PC-9 (cell line): ENCODE measurements around the gene RPA4. TPM values are rescaled to one million over a fixed set of nuclear protein-coding genes. Genes with fewer than 3 reads are reported as not detected.

Source experiments
- Bru-seq: library from RNA; stranded (reverse); fragments of 400-500 nt; gene quantifications from one replicate; lab custom pipeline; 2021; lab: Mats Ljungman, UMichigan
- BruChase-seq, 2 experiments: library from RNA; stranded (reverse); fragments of 400-500 nt; gene quantifications; one replicate each; lab custom pipeline; 2021; lab: Mats Ljungman, UMichigan
- BruUV-seq: library from RNA; stranded (reverse); fragments of 400-500 nt; replicated peaks from 2 replicates; lab custom pipeline; 2021; lab: Mats Ljungman, UMichigan
- CTCF ChIA-PET: fragments of 300-600 bp; sonication (Branson Sonifier 250); formaldehyde crosslinking; loops from one replicate; lab custom pipeline; 2022; ENCODE audit warnings: antibody characterized with exemption; lab: Charles Lee
- POLR2A ChIA-PET: fragments of 300-600 bp; sonication (Branson Sonifier 250); formaldehyde crosslinking; loops from one replicate; lab custom pipeline; 2022; ENCODE audit warnings: antibody characterized with exemption; ENCODE audit not compliant: unreplicated experiment; lab: Charles Lee
- DNase-seq, 2 experiments: peaks; one replicate each; pipeline versions ENCODE4 v3.0.0 to v3.0.0-alpha.2; 2015 to 2022; ENCODE audit warnings: mixed read lengths in 1 of 2
- H2AFZ ChIP-seq: fragments of 200-600 bp; sonication (generic); 2 replicates; pipeline ENCODE4 v1.8.1; 2017; ENCODE audit warnings: antibody characterized with exemption
- H3F3A ChIP-seq: fragments of 200-600 bp; sonication (generic); 2 replicates; pipeline ENCODE4 v1.8.1; 2017; ENCODE audit warnings: antibody characterized with exemption, mild to moderate bottlenecking, low read depth; ENCODE audit not compliant: insufficient read depth
- H3K27ac ChIP-seq: fragments of 200-600 bp; sonication (generic); 2 replicates; pipeline ENCODE4 v1.6.1; 2016; ENCODE audit warnings: mixed run types
- H3K27me3 ChIP-seq: fragments of 200-600 bp; sonication (generic); 2 replicates; pipeline ENCODE4 v1.6.1; 2016; ENCODE audit warnings: low read depth, mixed run types; ENCODE audit not compliant: insufficient read depth
- H3K36me3 ChIP-seq: fragments of 200-600 bp; sonication (generic); 2 replicates; pipeline ENCODE4 v1.6.1; 2016; ENCODE audit warnings: low read depth, mixed run types
- H3K4me1 ChIP-seq: fragments of 200-600 bp; sonication (generic); replicated peaks from 2 replicates; pipeline ENCODE4 v1.6.1; 2016; ENCODE audit warnings: mixed run types; ENCODE audit not compliant: insufficient read depth
- H3K4me2 ChIP-seq: fragments of 200-600 bp; sonication (generic); 2 replicates; pipeline ENCODE4 v1.6.1; 2017; ENCODE audit warnings: mixed run types
- H3K4me3 ChIP-seq: fragments of 200-600 bp; sonication (generic); 2 replicates; pipeline ENCODE4 v1.6.1; 2016; ENCODE audit warnings: mixed run types
- H3K79me2 ChIP-seq: fragments of 200-600 bp; sonication (generic); 2 replicates; pipeline ENCODE4 v1.6.1; 2017; ENCODE audit warnings: low read depth, mixed run types
- H3K9me2 ChIP-seq: fragments of 200-600 bp; sonication (generic); 2 replicates; pipeline ENCODE4 v1.8.1; 2017; ENCODE audit warnings: mild to moderate bottlenecking; ENCODE audit not compliant: insufficient read depth
- H3K9me3 ChIP-seq: fragments of 200-600 bp; sonication (generic); 2 replicates; pipeline ENCODE4 v1.8.1; 2016; ENCODE audit warnings: low read depth; ENCODE audit not compliant: insufficient read depth
- H4K20me1 ChIP-seq: fragments of 200-600 bp; sonication (generic); 2 replicates; pipeline ENCODE4 v1.8.1; 2017; ENCODE audit not compliant: insufficient read depth
- EZH2 ChIP-seq: fragments of 200-600 bp; sonication (generic); IDR thresholded peaks from 2 replicates; pipeline ENCODE4 v1.8.0; 2017; ENCODE audit warnings: antibody characterized with exemption, low read depth
- intact Hi-C: fragments of 100-400 bp; cut with micrococcal nuclease; formaldehyde crosslinking; loops from one replicate; pipeline ENCODE4 v1.10.0; 2022; ENCODE audit not compliant: unreplicated experiment
- long read RNA-seq: library from polyadenylated mRNA; stranded (forward); transcript quantifications from one replicate; pipeline ENCODE4 v2.0.0, GENCODE V29; 2022
- total RNA-seq: library from RNA; stranded (reverse); gene quantifications from 2 replicates; pipeline ENCODE4 v1.2.3, GENCODE V29; 2021
- TF ChIP-seq, protein P1 (sequence below): fragments of 200-600 bp; sonication (generic); conservative IDR thresholded peaks from 2 replicates; pipeline ENCODE4 v1.6.1; 2017; ENCODE audit warnings: mixed run types, antibody characterized with exemption, mild to moderate bottlenecking, moderate library complexity

The RPA4 gene, protein sequence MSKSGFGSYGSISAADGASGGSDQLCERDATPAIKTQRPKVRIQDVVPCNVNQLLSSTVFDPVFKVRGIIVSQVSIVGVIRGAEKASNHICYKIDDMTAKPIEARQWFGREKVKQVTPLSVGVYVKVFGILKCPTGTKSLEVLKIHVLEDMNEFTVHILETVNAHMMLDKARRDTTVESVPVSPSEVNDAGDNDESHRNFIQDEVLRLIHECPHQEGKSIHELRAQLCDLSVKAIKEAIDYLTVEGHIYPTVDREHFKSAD
- total RNA-seq (0.46 and 0.93 TPM in 2 replicates), Bru-seq, nascent RNA (percentile 62 among the genes with signal in this experiment), BruChase-seq, experiment 1, labeled RNA remaining after a 2-hour chase (percentile 35 among the genes with signal in this experiment), BruChase-seq, experiment 2, labeled RNA remaining after a 6-hour chase (percentile 36 among the genes with signal in this experiment)
- long read RNA-seq, result 0 reads

DNA sequence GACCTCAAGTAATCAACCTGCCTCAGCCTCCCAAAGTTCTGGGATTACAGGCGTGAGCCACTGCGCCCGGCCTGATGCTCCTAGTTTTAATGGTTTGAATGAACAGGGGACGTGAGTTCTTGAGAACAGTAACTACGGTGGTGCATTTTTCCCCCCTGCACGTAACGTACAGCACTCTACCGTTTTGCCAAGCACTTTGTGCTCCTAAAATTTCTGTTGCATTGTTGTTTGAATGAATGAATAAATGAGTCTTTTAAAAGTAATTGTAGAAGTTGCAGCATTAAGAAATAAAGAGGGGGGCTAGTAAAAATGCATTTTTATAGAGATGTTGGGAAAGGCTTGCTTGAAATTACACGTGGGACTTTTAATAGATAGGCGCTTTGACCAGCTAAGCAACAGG, at the start of gene RPA4:
Gene RPA4, plus strand, starts transcription at position 301 of the 400 bp plus-strand sequence. CDS start 403 bp downstream, outside the sequence.
- Histone ChIP-seq H4K20me1 (no peaks in the 10 kb centered on the region; the same call in 1 of the 2 replicates), H3K4me2 (no peak within 1 kb of the TSS), H3K4me1 (no peaks in the 10 kb centered on the region), H3K27ac (no peak within 1 kb of the TSS), H3K9me3 (no peaks in the 10 kb centered on the region), H3K9me2 (no peaks in the 10 kb centered on the region), H3K79me2 (no peaks in the 10 kb centered on the region), H3K27me3 (no peaks in the 10 kb centered on the region), H2AFZ (no peak within 1 kb of the TSS), H3K4me3 (no peak within 1 kb of the TSS), H3F3A (no peaks in the 10 kb centered on the region), H3K36me3 (no peaks in the 10 kb centered on the region)
- no peak for DNase-seq
- intact Hi-C loops, result no loop called here
- POLR2A ChIA-PET, result no interaction called here
- no TSS peak for BruUV-seq
- TF ChIP-seq EZH2, result no peak
- TF ChIP-seq, protein P1, sequence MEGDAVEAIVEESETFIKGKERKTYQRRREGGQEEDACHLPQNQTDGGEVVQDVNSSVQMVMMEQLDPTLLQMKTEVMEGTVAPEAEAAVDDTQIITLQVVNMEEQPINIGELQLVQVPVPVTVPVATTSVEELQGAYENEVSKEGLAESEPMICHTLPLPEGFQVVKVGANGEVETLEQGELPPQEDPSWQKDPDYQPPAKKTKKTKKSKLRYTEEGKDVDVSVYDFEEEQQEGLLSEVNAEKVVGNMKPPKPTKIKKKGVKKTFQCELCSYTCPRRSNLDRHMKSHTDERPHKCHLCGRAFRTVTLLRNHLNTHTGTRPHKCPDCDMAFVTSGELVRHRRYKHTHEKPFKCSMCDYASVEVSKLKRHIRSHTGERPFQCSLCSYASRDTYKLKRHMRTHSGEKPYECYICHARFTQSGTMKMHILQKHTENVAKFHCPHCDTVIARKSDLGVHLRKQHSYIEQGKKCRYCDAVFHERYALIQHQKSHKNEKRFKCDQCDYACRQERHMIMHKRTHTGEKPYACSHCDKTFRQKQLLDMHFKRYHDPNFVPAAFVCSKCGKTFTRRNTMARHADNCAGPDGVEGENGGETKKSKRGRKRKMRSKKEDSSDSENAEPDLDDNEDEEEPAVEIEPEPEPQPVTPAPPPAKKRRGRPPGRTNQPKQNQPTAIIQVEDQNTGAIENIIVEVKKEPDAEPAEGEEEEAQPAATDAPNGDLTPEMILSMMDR, result no peak
- CTCF ChIA-PET, result no interaction called here

DNA sequence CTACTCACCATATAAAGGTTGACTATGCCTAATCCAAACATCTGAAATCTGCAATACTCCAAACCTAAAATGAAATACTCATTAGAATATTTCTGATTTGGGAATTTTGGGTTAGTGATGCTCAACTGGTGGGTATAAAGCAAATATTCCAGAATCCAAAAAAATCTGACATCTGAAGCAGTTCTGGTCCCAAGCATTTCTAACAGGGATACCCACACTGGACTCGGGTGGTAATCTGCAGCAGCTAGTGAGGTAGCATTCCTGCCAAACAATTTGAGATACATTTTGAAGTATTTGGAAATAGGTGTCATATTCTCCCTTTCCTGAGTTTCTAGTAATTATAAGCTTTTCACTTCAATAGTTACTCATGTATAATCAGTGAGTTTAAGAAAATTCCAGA, 49.6 kb upstream of the RPA4 start:
- intact Hi-C loops, result no loop called here

DNA sequence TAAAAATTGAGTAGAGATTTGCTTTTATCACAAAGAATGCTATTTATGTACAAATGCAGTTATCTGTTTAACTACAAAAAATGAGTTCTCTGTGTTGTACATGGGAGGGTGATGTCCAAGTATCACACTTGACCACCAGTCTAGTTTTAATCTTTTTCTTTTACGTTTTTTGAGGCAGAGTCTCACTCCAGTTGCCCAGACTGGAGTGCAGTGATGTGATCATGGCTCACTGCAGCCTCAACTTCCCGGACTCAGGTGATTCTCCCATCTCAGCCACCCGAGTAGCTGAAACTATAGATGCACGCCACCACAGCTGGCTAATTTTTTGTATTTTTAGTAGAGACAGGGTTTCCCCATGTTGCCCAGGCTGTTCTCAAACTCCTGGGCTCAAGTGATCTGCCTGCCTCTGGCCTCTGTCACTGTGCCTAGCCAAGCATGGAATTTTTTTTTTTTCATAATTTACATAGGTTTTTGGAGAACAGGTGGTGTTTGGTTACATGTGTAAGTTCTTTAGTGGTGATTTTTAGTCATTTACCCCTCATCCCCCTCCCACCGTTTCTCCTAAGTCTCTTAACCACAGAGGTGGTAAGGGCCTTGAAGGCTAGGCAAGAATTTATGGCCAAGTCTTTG, 47.9 kb upstream of the RPA4 start:
- no peak overlapping the region for H3K27ac ChIP-seq
- H2AFZ ChIP-seq, result no peak overlapping the region
- no peak overlapping the region for H3K4me2 ChIP-seq
- ChIA-PET POLR2A (no interaction called here), CTCF (no interaction called here)
- no peaks in the 10 kb centered on the region for H3K79me2 ChIP-seq
- H3K4me1 ChIP-seq, result peaks cover 5% of the 10 kb centered on the region
- intact Hi-C loops, result no loop called here
- H3K9me2 ChIP-seq, result no peaks in the 10 kb centered on the region
- no TSS peak for BruUV-seq
- H4K20me1 ChIP-seq, result no peaks in the 10 kb centered on the region
- H3K36me3 ChIP-seq, result no peaks in the 10 kb centered on the region
- H3K27me3 ChIP-seq, result no peaks in the 10 kb centered on the region
- H3K9me3 ChIP-seq, result no peaks in the 10 kb centered on the region
- H3F3A ChIP-seq, result no peaks in the 10 kb centered on the region
- no peak for DNase-seq
- no peak overlapping the region for H3K4me3 ChIP-seq
- TF ChIP-seq, protein P1, result no peak
- no peak for TF ChIP-seq EZH2

More for the DNA sequence above, 49.6 kb upstream of the RPA4 start:
- Histone ChIP-seq H4K20me1 (no peaks in the 10 kb centered on the region), H3K36me3 (no peaks in the 10 kb centered on the region), H3K9me2 (no peaks in the 10 kb centered on the region), H3K4me1 (peaks cover 5% of the 10 kb centered on the region), H3K79me2 (no peaks in the 10 kb centered on the region), H3K27me3 (no peaks in the 10 kb centered on the region), H3K9me3 (no peaks in the 10 kb centered on the region), H2AFZ (no peak overlapping the region), H3F3A (no peaks in the 10 kb centered on the region), H3K4me3 (no peak overlapping the region), H3K27ac (no peak overlapping the region), H3K4me2 (no peak overlapping the region)
- ChIA-PET CTCF (no interaction called here), POLR2A (no interaction called here)
- BruUV-seq, result no TSS peak
- DNase-seq, result no peak
- no peak for TF ChIP-seq EZH2
- TF ChIP-seq, protein P1, result no peak
